Skeletal muscle tissue (tissue), 4 donors: ENCODE results near the gene SLC16A5. TPM values are rescaled to one million over a fixed set of nuclear protein-coding genes. Genes with fewer than 3 reads are reported as not detected.

Experiments
- H3K27ac ChIP-seq: one replicate; pipeline ENCODE4 v1.7.0; 2013; ENCODE audit warnings: mild to moderate bottlenecking, low read depth, low read length, inconsistent platforms
- H3K27me3 ChIP-seq, 3 donors: one replicate each; pipeline ENCODE4 v1.7.0; 2013; ENCODE audit warnings: low read length in 3 of 3; ENCODE audit not compliant: control insufficient read depth in 3 of 3, insufficient read depth in 3 of 3
- H3K36me3 ChIP-seq, 3 donors: one replicate each; pipeline ENCODE4 v1.7.0; 2013; ENCODE audit warnings: low read length in 3 of 3; ENCODE audit not compliant: control insufficient read depth in 3 of 3, insufficient read depth in 3 of 3
- H3K4me1 ChIP-seq, 3 donors: one replicate each; pipeline ENCODE4 v1.7.0; 2013; ENCODE audit warnings: low read length in 3 of 3, mild to moderate bottlenecking in 3 of 3; ENCODE audit not compliant: control insufficient read depth in 3 of 3, insufficient read depth in 3 of 3
- H3K4me3 ChIP-seq, 3 donors: one replicate each; pipeline ENCODE4 v1.7.0; 2013; ENCODE audit warnings: low read length in 3 of 3
- H3K9ac ChIP-seq, 3 donors: one replicate each; pipeline ENCODE4 v1.7.0; 2013; ENCODE audit warnings: low read length in 3 of 3, mild to moderate bottlenecking in 3 of 3, moderate library complexity in 2 of 3, low read depth in 1 of 3
- H3K9me3 ChIP-seq, 3 donors: one replicate each; pipeline ENCODE4 v1.7.0; 2013; ENCODE audit warnings: low read length in 3 of 3; ENCODE audit not compliant: control insufficient read depth in 3 of 3
- total RNA-seq: library from RNA; depleted of rRNA; stranded (reverse); fragments of >200 nt; gene quantifications from one replicate; pipeline ENCODE4 v1.2.3, GENCODE V29; 2014
- donor health status: Osteomylitis.

Gene SLC16A5
- total RNA-seq, 1 donor from 2014 or later, result 4.2 TPM

DNA sequence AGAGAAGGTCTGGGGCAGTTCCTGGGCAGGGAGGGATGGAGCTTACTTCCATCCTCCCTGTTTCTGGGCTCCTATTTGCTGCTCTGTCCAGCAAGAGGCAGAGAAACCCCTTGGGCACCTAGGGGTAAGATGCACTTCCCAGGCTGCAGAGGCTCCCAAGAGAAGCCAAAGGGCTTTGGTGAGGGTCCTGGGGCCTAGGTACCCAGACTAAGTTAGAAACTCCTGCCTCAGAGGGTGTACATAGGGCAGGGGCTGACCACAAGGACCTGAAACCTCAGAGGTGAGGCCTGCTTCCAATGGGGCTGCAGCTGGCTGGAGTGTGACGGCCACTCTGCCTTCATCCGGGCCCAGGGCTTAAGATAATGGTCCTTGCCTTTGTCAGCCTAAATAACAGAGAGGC lies 20.4 kb downstream of the SLC16A5 start:
- no peak overlapping the region for H3K27ac ChIP-seq
- no peaks in the 10 kb centered on the region for H3K9me3 ChIP-seq
- peaks cover 0 to 6% (median 4%) of the 10 kb centered on the region in 3 donors for H3K36me3 ChIP-seq

DNA sequence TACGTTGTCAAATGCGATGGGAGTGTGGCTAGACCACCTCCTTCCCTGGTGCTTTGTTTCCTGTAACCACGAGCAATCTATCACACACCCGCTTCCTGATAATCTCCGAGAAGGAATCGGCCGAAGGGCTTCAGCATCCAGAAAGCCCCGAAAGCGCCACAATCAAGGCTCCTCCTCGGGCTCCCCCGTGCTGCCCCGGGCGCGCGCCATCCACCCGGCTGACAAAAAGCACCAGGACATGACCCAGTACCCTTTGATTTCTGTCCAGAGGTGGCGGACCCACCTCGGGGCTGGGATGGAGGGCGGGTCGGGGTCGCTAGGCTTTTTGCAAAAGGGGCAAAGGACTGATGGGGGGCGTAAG lies 21.3 kb downstream of the SLC16A5 start:
- H3K36me3 ChIP-seq, result peaks cover 0 to 6% (median 1%) of the 10 kb centered on the region in 3 donors
- H3K27ac ChIP-seq, result no peak overlapping the region
- H3K4me3 ChIP-seq, result peak overlapping the region; percentile 75 to 85 (median 84)
- H3K9ac ChIP-seq, result peak overlapping the region; percentile 59 to 84 (median 75)
- no peaks in the 10 kb centered on the region for H3K9me3 ChIP-seq
- peaks cover 16 to 25% (median 17%) of the 10 kb centered on the region in 3 donors for H3K4me1 ChIP-seq
- H3K27me3 ChIP-seq, result no peaks in the 10 kb centered on the region

More for the DNA sequence above, 20.4 kb downstream of the SLC16A5 start:
- Histone ChIP-seq H3K4me3 (no peak overlapping the region), H3K9ac (no peak overlapping the region), H3K27me3 (no peaks in the 10 kb centered on the region), H3K4me1 (peaks cover 12 to 21% (median 12%) of the 10 kb centered on the region in 3 donors)

DNA sequence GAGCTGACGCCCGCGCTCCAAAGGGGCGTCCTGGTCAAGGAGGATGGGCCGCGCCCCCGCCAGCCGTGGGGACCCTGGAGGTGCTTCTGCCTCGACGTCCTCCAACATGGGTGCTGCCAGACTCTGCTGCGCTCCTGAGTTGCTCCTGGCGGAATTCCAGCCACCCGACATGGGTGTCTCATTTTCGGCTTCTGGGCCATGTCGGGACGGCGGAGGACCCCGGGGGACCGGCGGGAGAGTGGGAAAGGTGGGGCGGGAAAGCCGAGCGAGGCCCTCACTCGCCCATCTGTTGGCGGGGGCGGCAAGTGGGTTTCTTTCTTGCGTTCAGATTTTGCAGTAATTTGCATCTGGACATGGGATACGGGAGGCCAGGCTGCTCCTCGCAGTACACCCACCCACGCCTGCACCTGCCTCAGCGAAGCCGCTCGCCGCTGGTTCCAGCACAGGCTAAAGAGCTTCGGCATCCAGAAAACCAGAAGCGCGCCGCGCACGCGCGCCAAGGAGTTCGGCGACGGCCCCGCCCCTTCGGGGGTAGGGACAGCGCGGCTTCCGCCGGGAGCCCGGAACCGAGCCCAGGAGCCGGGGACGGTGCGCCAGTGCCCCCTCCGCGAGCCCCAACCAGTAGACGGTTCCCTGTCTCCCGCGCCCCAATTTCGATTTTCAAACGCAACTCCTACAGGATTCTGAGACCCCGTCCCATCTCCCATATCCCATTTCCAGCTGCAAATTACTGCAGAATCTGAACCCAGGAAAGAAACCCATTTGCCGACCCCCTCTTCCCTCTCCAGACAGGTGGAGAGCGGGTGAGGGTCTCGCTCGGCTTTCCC lies 21.9 kb downstream of the SLC16A5 start, which contains the start of gene ARMC7:
ARMC7 (plus strand) TSS at position 563 of the 827 bp plus-strand sequence. CDS start 320 bp downstream, outside the sequence.
- Histone ChIP-seq H3K27ac (no peak within 1 kb of the TSS), H3K36me3 (peaks cover 0 to 6% (median 0%) of the 10 kb centered on the region in 3 donors), H3K27me3 (no peaks in the 10 kb centered on the region), H3K9me3 (no peaks in the 10 kb centered on the region), H3K4me1 (peaks cover 20 to 25% (median 23%) of the 10 kb centered on the region in 3 donors), H3K9ac (peak within 1 kb of the TSS; percentile 75 to 84 (median 81)), H3K4me3 (peak within 1 kb of the TSS; percentile 75 to 85 (median 84))

DNA sequence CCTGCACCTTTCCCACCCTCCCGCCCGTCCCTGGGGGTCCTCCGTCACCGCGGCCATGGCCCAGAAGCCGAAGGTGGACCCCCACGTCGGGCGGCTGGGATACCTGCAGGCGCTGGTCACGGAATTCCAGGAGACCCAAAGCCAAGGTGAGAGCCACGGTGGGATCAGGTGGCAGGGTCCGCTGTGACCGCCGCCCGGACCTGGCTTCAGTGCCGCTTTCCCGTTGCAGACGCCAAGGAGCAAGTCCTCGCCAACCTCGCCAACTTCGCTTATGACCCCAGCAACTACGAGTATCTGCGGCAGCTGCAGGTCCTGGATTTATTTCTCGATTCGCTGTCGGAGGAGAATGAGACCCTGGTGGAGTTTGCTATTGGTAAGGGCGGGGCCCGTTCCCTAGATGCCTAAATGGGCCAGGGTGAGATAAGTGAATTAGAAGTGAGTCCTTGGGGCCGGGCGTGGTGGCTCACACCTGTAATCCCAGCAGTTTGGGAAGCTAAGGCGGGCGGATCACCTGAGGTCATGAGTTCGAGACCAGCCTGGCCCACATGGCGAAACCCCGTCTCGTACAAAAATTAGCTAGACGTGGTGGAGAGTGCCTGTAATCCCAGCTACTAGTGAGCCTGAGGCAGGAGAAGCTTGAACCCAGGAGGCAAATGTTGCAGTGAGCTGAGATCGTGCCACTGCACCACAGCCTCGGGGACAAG lies 22.6 kb downstream of the SLC16A5 start:
- Histone ChIP-seq H3K4me1 (peaks cover 22 to 30% (median 27%) of the 10 kb centered on the region in 3 donors), H3K36me3 (peaks cover 0 to 2% (median 0%) of the 10 kb centered on the region in 3 donors), H3K27me3 (no peaks in the 10 kb centered on the region), H3K4me3 (peak overlapping the region; percentile 75 to 85 (median 84)), H3K9me3 (no peaks in the 10 kb centered on the region), H3K9ac (peak overlapping the region; percentile 75 to 84 (median 81)), H3K27ac (no peak overlapping the region)

DNA sequence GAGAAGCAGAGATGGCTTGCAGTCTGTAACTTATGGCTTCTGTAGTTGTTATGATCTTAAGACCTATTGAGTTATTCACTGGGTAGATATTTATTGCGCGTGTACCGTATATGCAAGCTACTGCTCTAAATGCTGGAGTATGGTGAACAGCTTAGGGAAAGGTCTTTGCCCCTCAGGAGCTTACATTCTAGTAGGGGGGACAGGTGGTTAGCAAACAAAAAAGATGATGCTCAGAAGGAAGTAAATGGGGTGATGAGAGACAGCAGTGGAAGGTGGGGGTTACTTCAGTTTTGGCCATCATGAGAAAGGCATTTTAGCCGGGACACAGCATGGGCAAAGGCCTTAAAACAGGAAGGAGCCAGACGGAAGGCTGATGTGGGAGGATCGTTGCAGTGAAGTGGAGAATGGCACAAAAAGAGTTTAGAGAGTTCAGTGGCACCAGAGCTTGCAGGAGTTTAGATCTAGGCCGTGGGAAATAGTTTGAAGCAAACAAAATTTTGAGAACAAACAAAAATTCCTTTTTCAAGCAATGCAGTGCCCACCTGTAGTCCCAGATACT lies 24.1 kb downstream of the SLC16A5 start:
- Histone ChIP-seq H3K4me1 (peaks cover 25 to 30% (median 27%) of the 10 kb centered on the region in 3 donors), H3K4me3 (no peak overlapping the region), H3K36me3 (peaks cover 3 to 5% (median 3%) of the 10 kb centered on the region in 3 donors), H3K9me3 (no peaks in the 10 kb centered on the region), H3K9ac (no peak overlapping the region), H3K27me3 (no peaks in the 10 kb centered on the region), H3K27ac (no peak overlapping the region)

DNA sequence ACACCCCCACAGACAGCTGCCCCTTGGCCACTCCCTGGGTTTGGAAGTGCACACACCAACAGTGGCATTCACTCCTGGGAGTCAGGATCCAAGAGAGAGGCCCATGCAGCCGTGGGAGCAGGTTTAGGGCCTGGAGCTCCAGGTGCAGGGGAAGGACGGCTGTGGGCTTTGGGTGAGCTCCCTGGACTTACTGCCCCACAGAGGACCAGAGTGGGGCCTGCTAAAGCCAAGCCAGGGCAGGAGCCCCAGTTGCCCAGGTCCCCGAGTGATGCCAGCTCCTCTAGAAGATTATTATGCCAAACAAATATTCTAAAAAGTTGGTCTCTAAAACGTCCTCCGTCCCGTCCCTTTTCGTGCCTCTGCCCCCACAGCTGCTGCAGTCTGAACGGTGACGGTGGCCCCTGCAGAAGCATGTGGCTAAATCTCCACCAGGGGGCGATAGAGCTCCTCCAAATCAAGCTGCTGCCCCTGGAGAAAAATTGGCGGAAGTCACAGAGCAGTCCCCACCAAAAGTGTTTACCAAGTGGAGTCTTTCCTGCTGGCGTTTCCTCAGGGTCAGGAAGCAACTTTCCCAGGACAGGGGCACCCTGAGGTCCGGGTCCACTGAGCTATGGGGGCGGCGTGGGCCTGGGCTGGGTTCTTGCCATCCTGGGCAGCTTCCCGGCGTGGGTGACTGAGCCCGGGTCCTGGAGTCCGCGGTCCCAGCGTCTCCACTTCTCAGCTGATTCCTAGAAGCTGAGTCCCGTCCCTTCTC lies 26.2 kb downstream of the SLC16A5 start:
- H3K4me1 ChIP-seq, result peaks cover 23 to 29% (median 26%) of the 10 kb centered on the region in 3 donors
- no peaks in the 10 kb centered on the region for H3K27me3 ChIP-seq
- H3K4me3 ChIP-seq, result peak overlapping the region; percentile 70 to 83 (median 81)
- H3K27ac ChIP-seq, result peak overlapping the region; percentile 59
- no peaks in the 10 kb centered on the region for H3K9me3 ChIP-seq
- peaks cover 3 to 6% (median 3%) of the 10 kb centered on the region in 3 donors for H3K36me3 ChIP-seq
- peak overlapping the region; percentile 58 to 89 (median 84) for H3K9ac ChIP-seq

DNA sequence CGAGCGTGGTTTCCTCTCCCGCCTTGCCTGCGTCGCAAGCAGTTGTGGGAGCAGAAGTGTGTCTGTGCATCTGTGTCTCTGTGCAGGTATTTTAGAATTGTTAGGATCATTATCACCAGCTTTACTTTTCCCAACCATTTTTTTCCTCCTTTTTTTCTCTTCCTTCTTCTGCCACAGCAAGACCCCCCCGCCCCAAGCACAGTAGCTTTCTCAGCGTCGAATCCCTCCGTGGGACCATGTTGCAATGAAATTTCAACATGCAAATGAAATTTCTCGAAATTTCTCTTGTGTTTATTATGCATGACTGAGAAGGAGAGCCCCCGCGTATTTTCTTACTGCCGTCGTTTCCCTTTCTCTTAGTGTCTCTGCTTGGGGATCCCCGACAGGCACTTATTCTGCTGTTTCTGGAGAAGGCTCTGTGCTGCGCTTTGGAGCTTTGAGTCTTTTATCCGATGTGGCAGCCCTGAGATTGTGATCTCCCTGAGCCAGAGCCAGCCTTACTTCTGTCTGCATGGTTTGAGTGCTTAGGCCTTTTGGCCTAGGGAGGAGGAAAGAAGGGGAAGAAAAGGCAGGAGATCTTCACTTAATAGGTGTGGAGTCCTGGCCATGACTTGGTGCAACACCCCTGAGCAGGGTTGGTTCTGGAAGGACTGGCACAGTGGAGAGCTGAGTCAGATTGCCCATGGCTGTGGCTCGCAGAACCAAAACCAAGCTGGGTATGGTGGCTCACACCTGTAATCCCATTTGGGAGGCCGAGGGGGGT lies 27.0 kb downstream of the SLC16A5 start:
- peak overlapping the region; percentile 58 to 89 (median 84) for H3K9ac ChIP-seq
- peaks cover 17 to 22% (median 20%) of the 10 kb centered on the region in 3 donors for H3K4me1 ChIP-seq
- no peaks in the 10 kb centered on the region for H3K9me3 ChIP-seq
- H3K27me3 ChIP-seq, result no peaks in the 10 kb centered on the region
- peak overlapping the region; percentile 59 for H3K27ac ChIP-seq
- H3K4me3 ChIP-seq, result peak overlapping the region; percentile 70 to 83 (median 81)
- peaks cover 3 to 6% (median 3%) of the 10 kb centered on the region in 3 donors for H3K36me3 ChIP-seq

DNA sequence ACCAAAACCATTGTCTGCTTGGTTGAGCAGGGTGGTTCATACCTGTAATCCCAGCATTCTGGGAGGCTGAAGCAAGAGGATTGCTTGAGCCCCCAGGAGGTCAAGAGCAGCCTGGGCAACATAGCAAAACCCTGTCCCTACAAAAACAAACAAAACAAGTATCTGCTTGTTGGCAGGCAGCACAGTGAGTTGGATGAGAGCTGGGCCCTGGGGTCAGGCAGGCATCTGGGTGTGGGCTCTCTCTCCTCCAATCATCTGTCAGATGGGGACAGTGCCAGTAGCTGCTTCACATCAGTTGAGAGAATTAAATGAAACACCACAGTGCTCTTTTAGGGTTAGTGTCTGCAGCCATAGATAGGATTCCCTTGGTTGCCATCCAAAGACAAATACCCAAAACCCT lies 27.8 kb downstream of the SLC16A5 start:
- peaks cover 15 to 18% (median 16%) of the 10 kb centered on the region in 3 donors for H3K4me1 ChIP-seq
- H3K4me3 ChIP-seq, result no peak overlapping the region
- H3K27me3 ChIP-seq, result no peaks in the 10 kb centered on the region

More for the DNA sequence above, 27.8 kb downstream of the SLC16A5 start:
- no peak overlapping the region for H3K27ac ChIP-seq
- H3K9me3 ChIP-seq, result no peaks in the 10 kb centered on the region
- peak overlapping the region in 1 of 3 donors; percentile 16 for H3K9ac ChIP-seq
- peaks cover 3 to 6% (median 5%) of the 10 kb centered on the region in 3 donors for H3K36me3 ChIP-seq
